NCI-H2081 (cell line): Measurements from ENCODE around the gene SCNN1B.
A peak's percentile ranks its signal among the peaks of the same experiment; 100 is the strongest.

ENCODE experiments used
- DNase-seq, 2 experiments: peaks; one replicate each; lab custom pipeline; 2025; lab: John Stamatoyannopoulos, UW

Gene SCNN1B

DNA sequence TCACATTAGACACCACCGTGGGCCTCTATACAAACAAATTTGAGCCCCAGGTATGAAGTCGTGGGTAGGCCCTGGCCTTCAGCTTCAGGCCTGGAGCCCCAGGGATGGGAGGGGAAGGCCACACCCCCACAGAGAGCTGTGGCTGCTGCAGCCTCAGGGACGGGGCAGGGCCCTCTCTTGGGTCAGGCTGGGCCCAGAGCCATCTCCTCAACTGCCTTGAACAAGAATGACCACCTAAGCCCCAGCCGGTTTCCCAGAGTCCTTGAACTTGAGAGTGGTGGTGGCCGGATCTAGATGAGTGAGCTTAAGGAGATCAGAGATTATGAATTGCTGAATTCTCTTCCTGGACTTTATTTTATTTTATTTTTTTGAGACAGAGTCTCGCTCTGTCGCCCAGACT is 18.6 kb downstream of the SCNN1B start:
- no peak for DNase-seq

DNA sequence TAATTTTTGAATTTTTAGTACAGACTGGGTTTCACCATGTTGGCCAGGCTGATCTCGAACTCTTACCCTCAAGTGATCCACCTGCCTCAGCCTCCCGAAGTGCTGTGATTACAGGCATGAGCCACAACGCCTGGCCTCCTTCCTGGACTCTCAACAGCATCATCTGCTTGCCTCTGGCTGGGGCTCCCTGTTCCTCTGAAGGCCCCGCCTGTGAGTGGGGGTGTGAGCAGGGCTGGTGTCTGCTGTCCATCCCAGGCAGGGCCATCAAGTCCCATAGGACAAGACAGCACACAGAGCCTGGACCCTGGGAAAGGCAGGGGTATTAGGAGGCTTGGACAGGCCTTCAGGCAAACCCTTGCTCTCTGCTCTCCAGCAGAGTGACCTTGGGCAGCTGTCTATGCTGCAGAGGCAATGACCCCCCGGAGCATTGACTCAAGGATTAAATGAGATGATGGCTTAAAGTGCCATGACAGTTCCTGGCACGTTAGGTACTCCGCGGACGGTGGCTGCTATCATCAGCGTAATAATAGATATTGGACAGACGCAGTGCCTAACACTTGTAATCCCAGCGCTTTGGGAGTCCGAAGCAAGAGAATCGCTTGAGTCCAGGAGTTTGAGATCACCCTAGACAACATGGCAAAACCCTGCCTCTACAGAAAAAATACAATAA is 19.2 kb downstream of the SCNN1B start:
- no peak for DNase-seq

DNA sequence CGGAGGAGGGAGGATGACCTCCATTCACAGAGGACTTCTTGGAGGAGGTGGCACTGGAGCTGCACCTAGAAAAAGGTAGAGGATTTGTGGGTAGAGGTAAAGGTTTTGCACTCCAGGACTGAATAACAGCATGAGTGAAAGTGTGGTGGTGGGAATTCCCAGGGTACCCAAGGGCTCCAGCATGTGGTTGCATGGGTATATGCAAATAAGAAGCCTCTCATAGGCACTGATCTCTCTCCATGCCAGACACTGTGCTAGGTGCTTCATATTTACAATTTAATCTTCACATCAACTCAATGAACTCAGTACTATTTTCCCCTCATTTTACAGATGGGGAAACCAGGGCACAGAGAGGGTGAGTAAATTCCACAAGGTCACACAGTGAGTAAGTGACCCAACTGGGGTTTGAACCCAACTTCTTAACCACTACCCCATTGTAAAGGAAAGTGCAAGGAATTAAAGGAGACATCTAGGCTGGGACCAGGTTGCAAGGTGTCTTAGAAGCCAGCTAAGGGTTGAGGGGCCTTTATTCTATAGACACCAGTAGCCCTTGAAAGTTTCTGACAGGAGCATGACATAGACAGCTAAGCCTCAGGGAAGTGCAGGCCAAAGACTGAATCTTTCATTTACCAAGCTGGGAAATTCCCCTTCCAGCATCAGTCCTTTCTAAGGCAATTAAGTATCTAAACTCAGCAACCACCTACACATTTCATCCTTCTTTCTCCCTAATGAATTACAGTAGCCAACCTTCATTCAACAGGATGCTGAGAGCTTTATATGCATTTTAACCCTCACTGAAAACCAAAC is 21.3 kb downstream of the SCNN1B start:
- no peak for DNase-seq

DNA sequence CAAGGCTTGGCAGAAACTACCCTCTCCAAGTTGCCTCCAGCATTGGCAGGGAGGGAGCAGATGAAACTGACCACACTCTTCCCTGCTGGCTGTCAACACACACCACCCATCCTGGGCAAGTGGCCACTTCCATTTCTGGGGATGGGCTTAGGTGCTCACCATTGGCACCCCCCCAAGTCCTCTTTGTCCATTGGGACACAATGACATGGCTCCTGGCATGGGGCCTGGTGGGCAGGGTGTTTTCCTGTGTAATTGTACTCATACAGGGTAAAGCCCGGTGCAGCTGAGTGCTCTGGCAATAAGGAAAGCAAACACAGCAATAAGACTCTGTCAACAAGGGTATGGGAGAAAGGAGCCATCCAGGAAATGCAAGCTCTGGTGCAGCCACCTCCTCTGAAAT is 22.6 kb downstream of the SCNN1B start:
- peak; percentile 98 to 99 for DNase-seq

DNA sequence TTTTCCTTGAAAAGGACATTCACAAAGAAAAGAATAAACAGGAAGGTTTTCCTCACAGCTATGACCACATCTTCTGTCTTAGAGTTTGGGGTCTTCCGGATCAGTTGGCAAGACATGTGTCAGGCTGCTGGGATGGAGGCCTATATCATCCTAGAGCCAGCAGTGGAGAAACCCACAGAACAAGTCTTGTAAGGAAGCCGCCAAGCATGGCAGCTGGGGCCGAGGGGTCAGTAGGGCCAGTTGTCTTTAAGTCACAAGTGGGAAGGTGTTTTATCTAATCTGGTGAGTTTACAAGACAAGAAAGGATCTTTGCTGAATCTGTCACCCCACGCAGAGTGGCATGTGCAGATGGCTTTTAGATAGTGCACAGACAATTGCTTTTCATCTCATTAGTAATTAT is 25.7 kb downstream of the SCNN1B start:
- DNase-seq: no peak

DNA sequence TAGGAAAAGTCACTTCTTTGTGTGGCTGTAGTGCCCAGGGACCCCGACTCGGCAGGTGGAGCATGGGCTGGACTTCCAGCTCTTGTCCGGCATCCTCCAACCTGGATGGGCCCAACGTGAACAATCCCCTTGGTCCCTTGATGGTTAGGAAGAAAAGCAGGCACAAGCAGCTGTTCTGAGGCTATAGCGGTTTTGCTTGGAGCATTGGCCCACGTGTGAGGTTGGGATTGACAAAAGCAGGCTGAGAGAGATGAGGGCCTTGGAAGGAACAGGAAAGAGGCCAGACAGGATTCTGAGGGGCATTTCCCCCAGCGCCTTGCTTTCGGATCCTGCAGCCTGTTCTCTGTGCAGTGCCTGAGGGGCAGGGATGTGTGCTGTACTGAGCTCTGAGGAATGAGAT is 28.1 kb downstream of the SCNN1B start:
- DNase-seq: no peak

DNA sequence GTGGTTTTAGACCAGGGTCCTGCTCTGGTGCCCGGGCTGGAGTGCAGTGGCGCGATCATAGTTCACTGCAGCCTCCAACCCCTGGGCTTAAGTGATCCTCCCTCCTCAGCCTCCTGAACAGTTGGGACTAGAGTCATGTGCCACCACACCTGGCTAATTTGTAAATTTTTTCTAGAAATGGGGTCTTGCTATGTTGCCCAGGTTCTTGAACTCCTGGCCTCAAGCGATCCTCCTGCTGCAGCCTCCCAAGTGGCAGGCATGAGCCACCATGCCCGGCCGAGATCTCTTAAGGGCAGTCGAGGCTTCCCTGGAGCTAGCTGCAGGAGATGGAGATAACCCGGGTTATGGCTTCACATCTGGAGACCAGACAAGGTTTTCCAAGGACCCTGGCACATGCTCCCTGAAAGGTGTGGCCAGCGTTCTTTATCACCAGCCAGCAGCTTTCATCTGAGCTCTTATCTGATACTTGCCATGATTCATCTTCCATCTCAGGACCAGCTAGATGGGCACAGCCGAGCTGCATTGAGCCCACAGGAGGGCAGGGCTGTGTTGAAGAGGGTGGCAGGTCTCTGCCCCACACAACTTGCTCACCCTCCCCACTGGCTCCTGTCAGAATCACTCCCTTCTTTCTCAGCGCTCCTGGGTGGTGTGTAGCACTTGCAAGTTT is 28.6 kb downstream of the SCNN1B start:
- DNase-seq: no peak

DNA sequence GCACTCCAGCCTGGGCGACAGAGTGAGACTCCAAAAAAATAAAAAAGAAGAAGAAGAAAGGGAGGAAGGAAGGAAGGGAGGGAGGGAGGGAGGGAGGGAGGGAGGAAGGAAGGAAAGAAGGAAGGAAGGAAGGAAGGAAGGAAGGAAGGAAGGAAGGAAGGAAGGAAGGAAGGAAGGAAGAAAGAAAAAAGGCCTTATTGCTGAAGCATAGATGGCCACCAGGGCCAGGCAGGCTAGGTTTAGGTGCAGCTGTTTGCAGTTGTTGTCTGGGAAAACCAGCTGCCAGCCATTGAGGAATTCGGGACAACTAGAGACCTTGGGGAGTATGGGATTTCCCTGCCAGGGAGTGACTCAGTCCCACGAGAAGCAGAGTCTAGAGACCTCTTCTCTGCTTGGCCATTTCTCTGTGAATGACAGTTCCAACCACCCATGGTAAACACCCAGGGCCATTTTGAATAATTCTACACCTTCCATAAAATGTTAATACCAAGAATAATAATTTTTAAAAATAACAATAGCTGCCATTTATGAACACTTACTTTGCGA is 31.0 kb downstream of the SCNN1B start:
- no peak for DNase-seq

DNA sequence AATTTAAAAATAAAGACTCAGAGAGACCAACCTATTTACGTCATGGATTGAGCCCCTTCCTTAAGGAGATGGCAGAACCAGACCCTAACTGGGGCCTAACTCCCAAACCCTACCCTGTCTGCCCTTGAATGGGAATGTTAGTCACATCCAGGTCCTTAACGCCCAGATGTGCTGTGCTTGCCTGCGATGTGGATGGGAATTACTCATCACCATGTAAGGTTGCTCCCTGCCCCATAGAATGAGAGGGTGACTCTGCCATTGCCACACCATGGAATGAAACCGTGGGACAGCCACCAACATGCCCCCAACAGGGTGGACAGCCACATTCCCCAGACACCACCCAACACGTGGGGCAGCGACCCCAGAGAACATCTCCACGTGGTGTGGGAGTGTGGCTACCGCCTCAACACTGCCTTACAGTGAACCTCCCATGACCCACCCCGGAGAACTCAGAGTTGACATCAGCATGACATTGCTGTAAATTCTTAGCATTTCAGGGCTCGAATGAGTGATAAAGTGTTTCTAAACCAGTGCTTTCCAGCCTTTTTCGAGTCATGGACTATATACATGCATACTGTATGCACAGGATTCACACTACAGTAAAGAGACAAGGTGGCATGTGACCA is 31.8 kb downstream of the SCNN1B start:
- no peak for DNase-seq

DNA sequence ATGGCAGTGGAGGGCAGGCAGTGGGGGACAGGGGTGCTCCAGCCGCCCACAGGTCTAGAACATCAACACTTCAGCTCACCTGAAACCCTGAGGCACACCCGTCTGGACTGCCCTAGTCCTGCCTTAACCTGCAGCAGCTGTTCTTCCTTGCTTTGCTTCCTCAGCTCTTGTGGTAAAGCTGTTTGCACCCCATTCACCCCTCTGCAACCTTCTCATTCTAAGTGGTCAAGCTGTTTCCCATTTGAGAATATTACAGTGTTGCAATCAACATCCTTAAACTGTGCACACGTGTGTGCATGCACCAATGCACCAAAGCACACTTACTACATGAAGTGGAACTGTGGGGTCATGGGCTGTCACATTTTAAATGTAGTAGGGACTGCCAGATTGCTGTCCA is 32.4 kb downstream of the SCNN1B start:
- DNase-seq: no peak

DNA sequence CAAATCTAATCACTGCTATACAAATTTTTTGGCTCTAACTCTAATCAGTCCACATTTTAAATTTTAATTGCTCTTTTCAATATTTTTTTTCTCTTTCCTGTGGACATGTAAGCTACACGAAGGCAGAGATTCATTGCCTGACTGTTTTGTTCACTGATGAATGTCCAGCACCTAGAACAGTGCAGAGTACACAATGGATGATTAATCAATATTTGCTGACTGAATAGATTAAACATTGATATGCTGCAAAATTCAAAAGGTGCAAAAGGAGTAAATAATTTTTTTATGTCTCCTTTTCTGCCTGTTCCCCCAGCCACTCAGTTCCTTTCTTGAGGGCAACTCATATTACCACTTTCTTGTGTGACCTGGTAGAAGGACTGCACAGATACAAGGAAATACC is 32.8 kb downstream of the SCNN1B start:
- DNase-seq: peak in 1 of 2 experiments; percentile 17

DNA sequence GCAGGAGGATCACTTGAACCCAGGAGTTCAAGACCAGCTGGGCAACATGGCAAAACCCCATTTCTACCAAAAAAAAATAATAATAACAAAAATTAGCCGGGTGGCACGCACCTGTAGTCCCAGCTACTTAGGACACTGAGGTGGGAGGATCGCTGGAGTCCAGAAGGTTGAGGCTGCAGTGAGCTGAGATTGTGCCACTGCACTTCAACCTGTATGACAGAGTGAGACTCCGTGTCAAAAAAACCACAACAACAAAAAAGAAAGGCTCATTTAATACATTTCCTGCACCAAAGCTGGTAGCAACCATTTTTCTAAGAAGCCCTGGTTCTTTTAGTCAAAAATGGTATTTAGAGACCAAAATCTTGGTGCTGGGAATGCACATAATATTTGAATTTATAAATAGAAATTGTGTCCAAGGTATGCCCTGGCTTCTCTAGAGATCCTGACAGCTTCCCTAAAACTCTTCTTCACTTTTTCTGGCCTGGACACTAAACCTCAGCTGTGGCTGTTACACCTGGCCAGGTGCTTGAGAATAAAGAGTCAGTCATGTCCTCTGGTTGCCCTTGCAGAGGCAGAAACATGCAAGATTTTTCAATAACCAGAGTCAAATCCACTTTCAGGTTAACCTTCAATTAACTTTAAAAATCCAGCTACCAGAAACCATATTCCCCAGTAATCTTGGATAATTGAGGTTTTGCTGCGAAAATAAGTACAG is 35.9 kb downstream of the SCNN1B start:
- DNase-seq: no peak

DNA sequence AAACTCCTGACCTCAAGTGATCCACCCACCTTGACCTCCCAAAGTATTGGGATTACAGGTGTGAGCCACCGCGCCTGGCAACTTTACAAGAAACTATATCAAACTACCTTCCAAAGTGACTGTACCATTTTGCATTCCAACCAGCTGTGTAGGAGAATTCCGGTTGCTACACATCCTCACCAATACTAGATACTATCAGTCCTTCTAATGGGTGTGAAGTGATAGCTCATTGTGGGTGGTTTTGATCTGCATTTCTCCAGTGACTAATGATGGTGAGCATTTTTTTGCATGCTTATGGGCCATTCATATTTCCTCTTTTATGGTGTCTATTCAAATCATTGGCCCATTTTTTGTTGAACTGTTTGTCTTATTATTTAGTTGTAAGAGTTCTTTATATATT is 37.7 kb downstream of the SCNN1B start:
- DNase-seq: no peak

DNA sequence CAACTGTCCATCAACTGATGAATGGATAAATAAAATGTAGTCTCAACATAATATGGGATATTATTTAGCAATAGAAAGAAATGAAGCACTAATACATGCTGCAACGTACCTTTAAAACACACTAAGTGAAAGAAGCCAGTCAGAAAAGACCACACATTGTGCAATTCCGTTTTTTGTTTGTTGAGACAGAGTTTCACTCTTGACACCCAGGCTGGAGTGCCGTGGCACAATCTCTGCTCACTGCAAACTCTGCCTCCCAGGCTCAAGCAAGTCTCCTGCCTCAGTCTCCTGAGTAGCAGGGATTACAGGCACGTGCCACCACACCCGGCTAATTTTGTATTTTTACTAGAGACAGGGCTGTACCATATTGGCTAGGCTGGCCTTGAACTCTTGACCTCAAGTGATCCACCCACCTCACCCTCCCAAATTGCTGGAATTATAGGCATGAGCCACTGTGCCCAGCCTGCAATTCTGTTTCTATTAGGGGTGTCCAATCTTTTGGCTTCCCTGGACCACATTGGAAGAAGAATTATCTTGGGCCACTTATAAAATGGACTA is 40.1 kb downstream of the SCNN1B start:
- no peak for DNase-seq

DNA sequence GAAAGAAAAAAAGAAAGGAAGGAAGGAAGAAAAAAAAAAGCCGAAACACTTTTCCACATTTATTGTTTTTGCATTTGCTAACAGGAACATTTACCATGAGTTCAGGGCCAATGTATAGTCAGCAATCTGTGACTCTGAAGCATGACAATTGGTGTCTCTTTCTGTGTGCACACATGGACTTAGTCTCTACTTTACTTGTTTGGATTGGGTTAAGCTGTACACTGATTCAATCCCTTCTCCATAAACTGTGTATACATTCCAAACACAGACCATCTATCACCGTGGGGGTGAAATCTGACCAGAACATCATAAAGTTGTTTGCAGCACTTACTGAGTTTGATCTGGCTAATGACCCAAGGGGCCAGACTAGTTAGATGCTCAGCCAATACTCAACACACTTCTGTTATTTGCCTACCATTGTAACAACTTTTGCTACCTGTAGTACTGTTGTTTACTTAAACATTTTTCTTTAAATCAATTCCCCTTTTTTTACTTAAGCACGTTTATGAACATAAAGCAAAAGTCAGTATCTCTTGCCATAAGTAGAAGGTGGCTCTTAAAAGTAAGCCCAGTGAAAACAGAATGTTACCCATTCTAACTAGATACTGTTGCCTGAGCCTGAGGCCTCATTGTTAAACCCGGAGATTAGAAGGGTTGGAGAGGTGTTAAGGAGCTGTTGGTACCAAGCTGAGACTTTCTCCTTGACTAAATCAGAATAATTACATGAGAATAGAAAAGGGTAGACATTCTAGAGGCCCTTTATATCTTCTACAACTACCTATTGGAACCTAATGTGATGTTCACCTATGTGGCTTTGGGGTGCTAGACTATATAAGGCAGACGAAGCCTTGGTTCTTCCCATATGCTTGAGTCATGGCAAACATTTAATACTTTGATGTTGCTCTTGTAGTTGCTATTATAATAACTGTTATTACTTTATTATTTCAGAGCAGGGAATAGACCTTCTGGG is 41.8 kb downstream of the SCNN1B start:
- DNase-seq: no peak

DNA sequence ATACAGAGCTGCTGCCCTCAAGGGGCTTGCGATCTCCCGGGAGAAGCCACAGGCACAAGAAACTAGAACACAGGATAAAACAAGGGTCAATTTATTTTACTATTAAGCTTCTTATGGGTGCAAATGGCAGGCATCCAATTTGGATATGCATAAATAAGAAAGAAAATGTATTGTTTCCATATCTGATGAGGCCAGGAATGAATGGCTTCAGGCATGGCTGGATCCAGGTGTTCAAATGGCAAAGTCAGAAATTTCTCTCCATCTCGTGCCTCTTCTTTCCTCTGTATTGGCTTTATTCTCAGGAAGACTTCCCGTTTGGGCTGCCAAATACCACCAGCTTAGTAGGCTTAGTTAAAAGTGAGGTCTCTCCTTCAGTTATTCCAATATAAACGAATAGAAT is 43.1 kb downstream of the SCNN1B start:
- DNase-seq: no peak

DNA sequence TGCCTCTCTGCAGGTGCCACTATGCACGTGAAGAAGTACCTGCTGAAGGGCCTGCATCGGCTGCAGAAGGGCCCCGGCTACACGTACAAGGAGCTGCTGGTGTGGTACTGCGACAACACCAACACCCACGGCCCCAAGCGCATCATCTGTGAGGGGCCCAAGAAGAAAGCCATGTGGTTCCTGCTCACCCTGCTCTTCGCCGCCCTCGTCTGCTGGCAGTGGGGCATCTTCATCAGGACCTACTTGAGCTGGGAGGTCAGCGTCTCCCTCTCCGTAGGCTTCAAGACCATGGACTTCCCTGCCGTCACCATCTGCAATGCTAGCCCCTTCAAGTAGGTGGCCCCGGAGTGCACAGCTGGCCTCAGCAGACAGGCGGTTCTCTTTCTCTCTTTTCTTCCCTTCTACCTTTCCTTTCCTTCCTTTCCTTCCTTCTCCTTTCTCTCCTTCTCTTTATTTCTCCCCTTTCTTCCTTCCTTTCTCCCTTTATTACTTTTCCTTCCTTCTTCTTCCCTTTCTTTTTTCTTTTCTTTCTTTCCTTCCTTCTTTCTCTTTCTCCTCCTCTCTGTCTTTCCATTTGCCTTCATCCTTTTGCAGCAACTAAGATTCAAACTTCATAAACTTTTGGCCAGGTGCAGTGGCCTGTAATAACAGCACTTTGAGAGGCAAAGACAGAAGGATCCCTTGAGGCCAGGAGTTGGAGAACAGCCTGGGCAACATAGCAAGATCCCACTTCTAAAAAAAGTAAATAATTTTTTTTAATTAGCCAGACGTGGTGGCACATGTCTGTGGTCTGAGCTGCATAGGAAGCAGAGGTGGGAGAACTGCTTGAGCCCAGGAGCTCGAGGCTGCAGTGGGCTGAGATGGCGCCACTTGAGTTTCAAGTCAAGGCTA is 46.7 kb downstream of the SCNN1B start:
- DNase-seq: no peak

DNA sequence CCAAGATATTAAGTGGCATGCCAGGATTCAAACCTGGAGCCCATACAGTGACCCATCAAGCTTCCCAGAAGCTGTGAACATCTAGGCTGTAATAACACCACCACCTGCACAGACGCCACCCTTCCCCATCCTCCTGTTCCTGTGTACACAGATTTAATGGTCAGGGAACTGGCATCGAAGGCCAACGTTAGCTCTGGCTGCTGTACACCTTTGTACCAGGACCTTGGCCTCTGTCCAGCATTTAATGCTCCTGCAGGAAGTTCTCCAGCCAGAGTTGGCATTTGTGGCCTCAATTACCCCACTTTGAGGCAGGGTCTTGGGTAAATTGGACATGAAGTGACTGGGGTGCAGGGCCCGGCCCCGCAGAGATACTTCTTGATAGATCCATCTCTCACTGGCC is 49.3 kb downstream of the SCNN1B start:
- peak in 1 of 2 experiments; percentile 62 for DNase-seq

DNA sequence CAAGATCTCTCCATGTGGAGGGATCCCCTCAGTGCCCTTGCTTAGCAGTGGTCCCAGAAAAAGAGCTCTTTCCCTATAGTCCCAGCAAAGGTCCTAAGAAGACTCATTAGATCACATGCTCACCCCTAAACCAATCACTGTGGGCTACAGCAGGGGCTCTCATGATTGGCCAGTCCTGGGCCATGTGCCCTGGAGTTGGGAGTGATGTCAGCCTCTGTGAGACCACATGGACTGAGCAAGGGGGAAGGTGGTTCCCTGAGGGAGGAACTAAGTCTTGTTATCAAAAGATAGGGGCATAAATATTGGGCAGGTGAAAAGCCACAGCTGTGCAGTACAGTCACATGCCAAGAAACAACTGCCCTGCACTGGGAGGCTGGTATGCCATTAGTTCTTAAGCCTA is 51.3 kb downstream of the SCNN1B start:
- no peak for DNase-seq
